ENCODE results near the gene GCDH.

GRCh38 chr19:12899891-12900518, 9.0 kb downstream of the GCDH start:
- TF ChIP-seq CTCF (IDR thresholded peaks at IDR 0.05; ENCODE audit: low read depth, low read length) (peak; percentile 54), EZH2phosphoT487 (IDR thresholded peaks at IDR 0.05; ENCODE audit: low read depth) (no peak)

Measured in OCI-LY3 (cell line).